GM18502 (cell line): ENCODE data around the gene REG3A.

ENCODE experiments used
- ATAC-seq: cut with Tn5 transposase; IDR thresholded peaks from one replicate; pipeline ENCODE4 v1.9.1; 2021; ENCODE audit warnings: mild to moderate bottlenecking; ENCODE audit not compliant: unreplicated experiment, poor library complexity

REG3A gene

DNA sequence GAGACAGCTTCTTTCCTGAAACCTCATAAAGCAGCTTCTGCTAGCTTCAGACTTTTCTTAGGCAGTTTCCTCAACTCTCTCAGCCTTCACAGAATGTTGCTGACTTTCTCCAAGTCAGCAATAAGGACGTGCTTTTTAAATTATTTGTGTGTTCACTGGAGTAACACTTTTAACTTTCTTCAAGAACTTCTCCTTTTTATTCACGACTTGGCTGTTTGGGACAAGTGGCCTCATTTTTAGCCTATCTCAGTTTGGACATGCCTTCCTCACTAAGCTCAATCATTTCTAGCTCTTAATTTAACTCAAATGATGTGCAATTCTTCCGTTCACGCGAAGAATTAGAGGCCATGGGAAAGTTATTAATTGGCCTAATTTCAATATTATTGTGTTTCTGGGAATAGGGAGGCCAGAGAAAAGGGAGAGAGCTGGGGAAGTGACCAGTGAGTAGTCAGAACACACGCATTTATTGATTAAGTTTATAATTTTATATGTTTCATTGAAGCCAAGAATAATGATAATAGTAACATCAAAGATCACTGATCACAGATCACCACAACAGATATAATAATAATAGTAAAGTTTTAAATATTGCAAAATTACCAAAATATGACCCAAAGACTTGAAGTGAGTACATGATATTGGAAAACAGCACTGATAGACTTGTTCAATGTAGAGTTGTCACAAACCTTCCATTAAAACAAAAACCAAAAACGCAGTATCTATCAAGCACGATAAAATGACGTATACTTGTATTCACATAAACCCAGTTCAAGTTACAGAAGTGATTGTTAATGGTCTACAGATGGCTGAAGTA lies 34.4 kb downstream of the REG3A start:
- no peak for ATAC-seq

GRCh38 chr2:79122676-79123075 lies 36.9 kb downstream of the REG3A start:
- ATAC-seq, result no peak

- ATAC-seq, result no peak
Observed at GRCh38 chr2:79120194-79120713, 39.3 kb downstream of the REG3A start, which contains the start of gene REG1A. TSS of gene REG1A (plus strand) at chr2:79120488. CDS start at chr2:79120862, 374 bp downstream.

- no peak for ATAC-seq
Observed at GRCh38 chr2:79116997-79117928, 42.3 kb downstream of the REG3A start.

GRCh38 chr2:79114797-79115494 lies 44.6 kb downstream of the REG3A start:
- no peak for ATAC-seq

GRCh38 chr2:79112269-79112668 lies 47.3 kb downstream of the REG3A start:
- ATAC-seq, result no peak
